Ectodermal cell (in vitro differentiated cells): ENCODE results near the gene HOXD8.
A peak's percentile ranks its signal among the peaks of the same experiment; 100 is the strongest.

Experiments used
- H3K27ac ChIP-seq: 2 replicates; pipeline ENCODE4 v1.7.0; 2013; ENCODE audit warnings: mild to moderate bottlenecking, low read depth, low read length; ENCODE audit not compliant: insufficient read depth, poor library complexity, severe bottlenecking
- H3K27me3 ChIP-seq: 2 replicates; pipeline ENCODE4 v1.7.0; 2013; ENCODE audit warnings: mild to moderate bottlenecking, low read length; ENCODE audit not compliant: insufficient read depth, control insufficient read depth, poor library complexity, severe bottlenecking
- H3K36me3 ChIP-seq: one replicate; pipeline ENCODE4 v1.7.0; 2013; ENCODE audit warnings: low read length; ENCODE audit not compliant: control insufficient read depth, insufficient read depth
- H3K4me1 ChIP-seq: one replicate; pipeline ENCODE4 v1.7.0; 2013; ENCODE audit warnings: low read length; ENCODE audit not compliant: control insufficient read depth, insufficient read depth
- H3K4me3 ChIP-seq: 2 replicates; pipeline ENCODE4 v1.7.0; 2013; ENCODE audit warnings: low read depth, low read length, control low read depth; ENCODE audit not compliant: insufficient read depth
- H3K9me3 ChIP-seq: 2 replicates; pipeline ENCODE4 v1.7.0; 2013; ENCODE audit warnings: mild to moderate bottlenecking, low read length, moderate library complexity; ENCODE audit not compliant: control insufficient read depth
- WGBS, 2 experiments: methylation state at CpG; one replicate each; pipeline ENCODE4 v1.1.7; 2013; ENCODE audit warnings: missing lambda C conversion rate in 2 of 2; 5-methylcytosine and 5-hydroxymethylcytosine counted together

HOXD8 gene

DNA sequence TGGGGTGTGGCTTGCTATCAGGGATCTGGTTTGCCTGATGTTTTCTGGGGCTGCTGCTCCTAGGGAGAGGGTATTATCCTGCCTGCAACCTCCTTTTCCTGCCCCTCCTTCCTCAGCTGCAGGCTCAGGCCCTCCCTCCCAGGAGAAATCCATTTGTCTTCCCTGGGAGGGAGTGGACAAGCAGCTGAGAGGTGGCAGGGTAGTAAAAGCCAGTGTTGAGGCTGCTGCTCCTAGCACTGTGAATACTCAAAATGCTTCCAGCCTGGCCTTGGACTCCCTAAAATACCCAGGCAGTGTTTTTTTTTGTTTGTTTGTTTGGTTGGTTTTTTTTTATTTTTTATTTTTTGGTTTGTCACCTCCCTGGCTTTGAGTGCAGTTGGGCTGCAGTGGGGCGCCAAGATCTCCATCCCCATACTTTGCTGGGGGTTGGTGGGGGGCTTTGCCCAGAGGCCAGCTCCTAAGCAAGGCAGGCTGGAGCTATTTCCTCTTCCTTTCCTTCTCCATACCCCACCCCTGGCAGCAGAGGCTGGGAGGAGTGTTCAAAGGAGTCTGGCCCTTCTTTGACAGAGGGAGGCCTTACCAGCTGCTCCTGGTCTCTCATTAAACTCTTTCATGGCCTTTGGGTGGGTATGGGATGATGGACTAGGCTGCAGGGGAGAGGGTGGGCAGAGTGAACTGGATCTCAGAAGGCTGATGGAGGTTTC is 41.2 kb downstream of the HOXD8 start:
- WGBS, 2 experiments = 13% methylated on average over 1 of the region's 1 CpG; no CpG with 5 or more reads in 1 of the 2 experiments
- peaks cover 100% of the 10 kb centered on the region for H3K27me3 ChIP-seq
- no peaks in the 10 kb centered on the region for H3K9me3 ChIP-seq
- no peak overlapping the region for H3K4me3 ChIP-seq
- no peaks in the 10 kb centered on the region for H3K36me3 ChIP-seq
- H3K4me1 ChIP-seq = peaks cover 6% of the 10 kb centered on the region
- H3K27ac ChIP-seq = no peak overlapping the region

DNA sequence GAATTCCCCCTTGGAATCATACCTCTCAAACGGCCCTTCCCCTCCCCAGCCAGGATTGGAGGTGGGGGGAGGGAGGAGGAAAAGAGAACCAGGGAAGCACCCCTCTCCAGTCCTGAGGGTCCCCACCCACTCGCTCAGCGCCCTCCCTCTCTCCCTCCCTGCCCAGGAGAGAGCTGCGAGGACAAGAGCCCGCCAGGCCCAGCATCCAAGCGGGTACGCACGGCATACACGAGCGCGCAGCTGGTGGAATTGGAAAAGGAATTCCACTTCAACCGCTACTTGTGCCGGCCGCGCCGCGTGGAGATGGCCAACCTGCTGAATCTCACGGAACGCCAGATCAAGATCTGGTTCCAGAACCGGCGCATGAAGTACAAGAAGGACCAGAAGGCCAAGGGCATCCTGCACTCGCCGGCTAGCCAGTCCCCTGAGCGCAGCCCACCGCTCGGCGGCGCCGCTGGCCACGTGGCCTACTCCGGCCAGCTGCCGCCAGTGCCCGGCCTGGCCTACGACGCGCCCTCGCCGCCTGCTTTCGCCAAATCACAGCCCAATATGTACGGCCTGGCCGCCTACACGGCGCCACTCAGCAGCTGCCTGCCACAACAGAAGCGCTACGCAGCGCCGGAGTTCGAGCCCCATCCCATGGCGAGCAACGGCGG is 42.0 kb downstream of the HOXD8 start:
- peaks cover 100% of the 10 kb centered on the region for H3K27me3 ChIP-seq

DNA sequence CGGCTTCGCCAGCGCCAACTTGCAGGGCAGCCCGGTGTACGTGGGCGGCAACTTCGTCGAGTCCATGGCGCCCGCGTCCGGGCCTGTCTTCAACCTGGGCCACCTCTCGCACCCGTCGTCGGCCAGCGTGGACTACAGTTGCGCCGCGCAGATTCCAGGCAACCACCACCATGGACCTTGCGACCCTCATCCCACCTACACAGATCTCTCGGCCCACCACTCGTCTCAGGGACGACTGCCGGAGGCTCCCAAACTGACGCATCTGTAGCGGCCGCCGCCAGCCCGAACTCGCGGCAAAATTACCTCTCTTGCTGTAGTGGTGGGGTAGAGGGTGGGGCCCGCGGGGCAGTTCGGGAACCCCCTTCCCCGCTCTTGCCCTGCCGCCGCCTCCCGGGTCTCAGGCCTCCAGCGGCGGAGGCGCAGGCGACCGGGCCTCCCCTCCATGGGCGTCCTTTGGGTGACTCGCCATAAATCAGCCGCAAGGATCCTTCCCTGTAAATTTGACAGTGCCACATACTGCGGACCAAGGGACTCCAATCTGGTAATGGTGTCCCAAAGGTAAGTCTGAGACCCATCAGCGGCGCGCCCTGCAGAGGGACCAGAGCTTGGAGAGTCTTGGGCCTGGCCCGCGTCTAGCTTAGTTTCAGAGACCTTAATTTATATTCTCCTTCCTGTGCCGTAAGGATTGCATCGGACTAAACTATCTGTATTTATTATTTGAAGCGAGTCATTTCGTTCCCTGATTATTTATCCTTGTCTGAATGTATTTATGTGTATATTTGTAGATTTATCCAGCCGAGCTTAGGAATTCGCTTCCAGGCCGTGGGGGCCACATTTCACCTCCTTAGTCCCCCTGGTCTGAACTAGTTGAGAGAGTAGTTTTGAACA is 42.7 kb downstream of the HOXD8 start:
- peaks cover 6% of the 10 kb centered on the region for H3K4me1 ChIP-seq
- no peaks in the 10 kb centered on the region for H3K9me3 ChIP-seq
- 5% methylated on average over 60 of the region's 60 CpGs for WGBS, 2 experiments
- peaks cover 100% of the 10 kb centered on the region for H3K27me3 ChIP-seq
- H3K27ac ChIP-seq = no peak overlapping the region
- H3K4me3 ChIP-seq = no peak overlapping the region
- no peaks in the 10 kb centered on the region for H3K36me3 ChIP-seq

More for the DNA sequence above, 42.0 kb downstream of the HOXD8 start:
- Histone ChIP-seq H3K4me1 (peaks cover 6% of the 10 kb centered on the region), H3K9me3 (no peaks in the 10 kb centered on the region), H3K27ac (no peak overlapping the region), H3K4me3 (no peak overlapping the region), H3K36me3 (no peaks in the 10 kb centered on the region)
- 2% methylated on average over 50 of the region's 51 CpGs for WGBS, 2 experiments

DNA sequence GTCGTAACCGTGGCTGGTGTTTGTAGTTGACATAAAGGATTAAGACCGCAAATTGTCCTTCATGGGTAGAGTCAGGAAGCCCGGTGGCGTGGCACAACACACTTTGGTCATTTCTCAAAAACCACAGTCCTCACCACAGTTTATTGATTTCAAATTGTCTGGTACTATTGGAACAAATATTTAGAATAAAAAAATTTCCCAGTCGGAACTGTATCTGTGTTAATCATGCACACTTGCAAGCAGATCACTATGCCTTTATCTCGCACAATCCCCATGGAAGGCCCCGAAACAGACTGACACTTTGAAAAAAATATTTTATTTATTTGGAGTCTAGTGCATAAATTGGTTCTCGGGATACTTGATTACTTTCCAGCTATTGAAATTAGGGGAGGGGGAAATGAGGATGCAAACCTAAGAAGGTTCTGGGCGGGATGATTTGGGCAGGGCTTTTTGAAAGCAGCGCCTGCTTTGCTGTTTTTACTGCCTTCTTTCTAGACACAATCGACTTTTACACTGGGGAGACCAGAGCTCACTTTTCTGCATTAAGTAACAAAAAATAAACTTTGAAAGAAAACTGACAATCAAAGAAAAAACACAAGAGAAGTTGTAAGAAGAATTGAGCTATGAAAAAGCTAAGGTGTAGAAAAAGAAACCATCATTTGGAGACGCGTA is 43.5 kb downstream of the HOXD8 start:
- Histone ChIP-seq H3K4me3 (no peak overlapping the region), H3K27ac (no peak overlapping the region), H3K27me3 (peaks cover 100% of the 10 kb centered on the region), H3K9me3 (no peaks in the 10 kb centered on the region), H3K4me1 (peaks cover 6% of the 10 kb centered on the region), H3K36me3 (no peaks in the 10 kb centered on the region)
- 11 to 14% methylated on average over 8 to 13 of the region's 14 CpGs for WGBS, 2 experiments

DNA sequence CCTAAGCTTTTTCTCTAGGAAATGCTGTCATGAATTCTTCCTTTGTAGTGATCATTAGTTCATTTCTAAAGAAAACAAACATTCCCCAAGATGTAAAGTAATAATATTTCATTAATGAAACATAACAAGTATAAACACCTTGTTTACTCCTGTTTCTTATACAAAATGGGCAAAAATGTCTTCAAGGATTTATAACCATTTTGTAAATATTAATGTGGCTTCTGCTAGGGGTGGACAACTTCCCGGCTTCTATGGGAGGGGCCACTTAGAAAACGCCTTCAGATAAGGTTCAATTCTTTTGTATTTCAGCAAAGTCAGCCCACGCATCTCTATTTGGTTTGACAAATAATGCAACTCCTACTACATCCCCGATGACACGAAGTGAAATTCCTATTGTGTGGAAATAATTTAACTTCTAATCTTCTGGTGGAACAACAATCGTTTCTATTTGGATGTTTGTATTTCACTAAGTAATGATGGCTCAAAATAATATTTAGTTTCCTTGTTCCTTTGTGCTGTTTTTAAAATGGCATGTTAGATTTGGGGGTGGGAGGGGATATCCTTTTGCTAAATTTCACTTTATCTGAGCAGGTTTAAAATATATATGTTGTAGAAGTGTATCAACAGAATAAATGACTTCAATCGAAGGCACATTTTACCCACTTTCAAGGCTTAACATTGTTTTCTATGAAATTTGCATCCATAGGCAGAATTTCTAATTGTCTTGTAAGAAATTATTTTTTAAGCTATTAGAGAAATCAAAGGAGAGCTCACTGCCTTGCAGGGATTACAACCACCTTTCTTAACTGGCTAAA is 44.3 kb downstream of the HOXD8 start:
- WGBS, 2 experiments = 26 to 31% methylated on average over 2 to 7 of the region's 7 CpGs
- Histone ChIP-seq H3K36me3 (no peaks in the 10 kb centered on the region), H3K4me3 (no peak overlapping the region), H3K27ac (no peak overlapping the region), H3K4me1 (peaks cover 6% of the 10 kb centered on the region), H3K27me3 (peaks cover 100% of the 10 kb centered on the region), H3K9me3 (no peaks in the 10 kb centered on the region)

DNA sequence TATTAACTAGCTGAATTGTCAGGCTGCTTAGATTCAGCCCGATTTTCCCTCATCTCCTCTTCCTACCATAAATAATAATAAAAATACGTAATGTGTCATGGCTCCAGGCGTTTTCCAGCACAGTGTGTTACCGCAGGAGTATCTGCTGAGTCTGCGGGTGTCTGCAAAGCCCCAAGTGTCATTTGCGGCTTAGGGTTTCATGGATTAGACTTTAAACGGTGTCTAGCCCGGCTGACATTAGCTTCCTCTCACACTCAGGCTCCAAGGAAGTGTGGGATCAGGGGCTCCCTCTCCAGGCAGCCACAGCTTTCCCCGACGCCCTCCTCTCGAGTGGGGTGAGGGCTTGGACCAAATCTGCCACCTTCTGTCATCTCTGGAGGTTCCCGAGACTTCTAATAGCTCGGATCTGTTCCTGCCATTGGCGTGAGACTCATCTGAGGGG is 44.9 kb downstream of the HOXD8 start:
- Histone ChIP-seq H3K27ac (no peak overlapping the region), H3K4me1 (peaks cover 6% of the 10 kb centered on the region), H3K27me3 (peaks cover 100% of the 10 kb centered on the region), H3K9me3 (no peaks in the 10 kb centered on the region), H3K4me3 (peak overlapping the region; percentile 1), H3K36me3 (no peaks in the 10 kb centered on the region)
- WGBS, 2 experiments = 1% methylated on average over 14 of the region's 14 CpGs

DNA sequence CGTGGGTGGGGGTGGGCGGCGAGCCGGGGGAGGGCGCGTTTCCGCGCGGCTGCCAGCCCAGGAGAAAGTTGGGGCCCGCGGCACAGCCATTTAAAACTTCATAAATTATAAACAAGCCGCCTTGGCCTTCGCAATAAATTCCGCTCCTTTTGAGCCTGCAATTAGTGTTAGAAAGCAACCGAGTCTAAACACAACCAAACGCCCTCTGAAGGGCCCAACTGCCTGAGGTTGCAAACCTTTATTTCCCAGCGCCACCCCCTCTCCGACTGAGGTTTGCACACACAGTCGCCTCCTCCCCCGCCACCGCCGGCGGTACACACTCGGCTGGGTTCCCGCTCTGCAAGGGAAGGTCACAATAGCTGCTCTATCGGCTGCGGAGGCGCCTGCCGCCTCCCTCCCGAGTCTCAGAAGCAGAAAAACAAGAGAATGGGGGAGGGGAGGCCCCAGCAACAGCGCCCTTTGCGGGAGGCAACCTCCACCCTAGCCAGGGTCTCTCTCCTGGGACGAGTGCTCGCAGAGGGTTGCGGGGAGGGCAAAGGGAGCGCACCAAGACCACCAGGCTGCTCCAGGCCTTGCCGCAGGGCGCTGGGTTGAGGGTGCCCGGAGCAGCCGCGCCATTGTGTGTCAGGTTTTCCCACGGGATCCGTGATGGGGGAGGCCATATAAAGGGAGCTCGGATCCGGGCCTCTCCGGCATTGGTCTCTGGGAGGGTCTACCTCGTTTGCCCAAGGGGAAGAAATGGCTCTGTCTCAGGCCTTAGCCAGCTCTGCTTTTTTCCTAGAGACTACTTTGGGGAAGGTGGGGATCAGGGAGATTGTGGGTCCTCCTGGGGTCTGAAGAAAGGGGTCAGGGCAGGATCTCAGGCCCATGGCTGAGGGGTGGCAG is 45.6 kb downstream of the HOXD8 start:
- WGBS, 2 experiments = 1% methylated on average over 47 of the region's 47 CpGs
- H3K36me3 ChIP-seq = no peaks in the 10 kb centered on the region
- H3K27ac ChIP-seq = no peak overlapping the region
- peaks cover 100% of the 10 kb centered on the region for H3K27me3 ChIP-seq
- peaks cover 6% of the 10 kb centered on the region for H3K4me1 ChIP-seq
- H3K4me3 ChIP-seq = peak overlapping the region; percentile 1
- H3K9me3 ChIP-seq = no peaks in the 10 kb centered on the region

DNA sequence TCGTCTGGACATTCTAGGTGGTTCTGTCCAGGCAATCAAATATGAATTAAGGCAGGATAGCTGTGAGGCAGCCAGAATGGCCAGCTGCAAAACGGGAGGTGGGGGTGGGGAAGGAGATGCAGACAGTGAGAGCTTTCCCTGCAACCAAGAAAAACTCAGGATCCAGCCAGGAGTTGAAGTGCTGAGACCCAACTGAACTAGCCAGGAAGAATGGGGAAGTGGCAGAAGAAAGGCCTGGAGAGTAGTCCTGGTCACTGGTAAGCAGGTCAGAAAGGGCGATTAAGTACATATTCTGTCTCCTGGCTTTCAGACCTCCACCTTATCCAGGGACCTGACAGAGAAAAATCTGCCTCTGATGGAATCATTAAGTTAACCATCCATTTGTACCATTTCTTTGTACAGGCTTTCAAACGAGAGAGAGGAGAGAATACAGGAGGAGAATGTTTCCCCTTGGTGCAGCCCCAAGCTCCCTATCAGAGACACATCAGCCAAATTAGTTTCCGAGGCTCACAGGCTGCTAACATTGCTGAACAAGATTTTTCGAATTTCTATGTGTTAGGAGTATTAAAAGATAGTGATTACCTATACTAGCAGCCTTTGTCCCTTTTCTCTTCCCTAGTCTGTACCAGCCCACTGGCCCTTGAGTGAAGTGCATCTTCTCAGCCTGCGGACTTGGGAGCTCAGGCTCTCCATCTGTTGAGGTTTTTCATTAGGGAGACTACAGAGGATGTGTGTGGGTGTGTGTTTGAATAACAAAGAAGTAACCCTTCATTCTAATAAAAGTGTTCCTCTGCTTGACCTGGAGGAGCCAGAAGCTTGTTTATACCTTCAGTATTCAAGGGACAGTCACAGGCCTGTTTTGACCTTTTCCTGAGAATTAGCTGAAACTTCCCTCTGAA is 46.5 kb downstream of the HOXD8 start:
- Histone ChIP-seq H3K9me3 (no peaks in the 10 kb centered on the region), H3K27me3 (peaks cover 100% of the 10 kb centered on the region), H3K27ac (no peak overlapping the region), H3K4me3 (no peak overlapping the region), H3K4me1 (peaks cover 6% of the 10 kb centered on the region), H3K36me3 (no peaks in the 10 kb centered on the region)
- WGBS, 2 experiments = 23 to 24% methylated on average over 5 to 7 of the region's 7 CpGs
